GM12878 (cell line): ENCODE measurements around the gene ZNF668. TPM values are rescaled to one million over a fixed set of nuclear protein-coding genes. Genes with fewer than 3 reads are reported as not detected.

Experiments
- ATAC-seq: fragments of 200-7000 bp; cut with Tn5 transposase; 3 replicates; pipeline ENCODE4 v1.9.1; 2020; ENCODE audit warnings: mild to moderate bottlenecking, moderate library complexity
- BruUV-seq: library from RNA; stranded (reverse); fragments of 400-500 nt; replicated peaks from 2 replicates; lab custom pipeline; 2021; lab: Mats Ljungman, UMichigan
- CTCF ChIA-PET: fragments of 300-600 bp; sonication (Branson Sonifier 250); formaldehyde crosslinking; extraction: SDS; loops from one replicate; lab custom pipeline; 2021; ENCODE audit warnings: inconsistent platforms; lab: Yijun Ruan, JAX
- POLR2A ChIA-PET: fragments of 350-600 bp; formaldehyde crosslinking; extraction: SDS; loops from one replicate; lab custom pipeline; 2021; ENCODE audit warnings: inconsistent platforms; lab: Charles Lee
- RAD21 ChIA-PET: fragments of 300-600 bp; sonication (Branson Sonifier 250); formaldehyde crosslinking; loops from one replicate; lab custom pipeline; 2023; ENCODE audit warnings: antibody characterized with exemption; ENCODE audit not compliant: unreplicated experiment; lab: Charles Lee
- SMC1A ChIA-PET: fragments of 300-600 bp; sonication (Branson Sonifier 250); formaldehyde crosslinking; loops from one replicate; lab custom pipeline; 2023; ENCODE audit not compliant: unreplicated experiment, uncharacterized antibody; lab: Charles Lee
- DNase-seq: peaks from one replicate; pipeline ENCODE4 v3.0.0-alpha.2; 2011; ENCODE audit warnings: low read depth, low spot score
- FAIRE-seq: peaks from 3 replicates; lab custom pipeline; 2011; peaks lifted over from hg19 to GRCh38; lab: Jason Lieb, UNC
- H2AFZ ChIP-seq: 2 replicates; pipeline ENCODE4 v1.6.0; 2011; ENCODE audit warnings: low read depth, low read length, control low read depth; ENCODE audit not compliant: control insufficient read depth
- H3K27ac ChIP-seq: 2 replicates; pipeline ENCODE4 v1.5.1; 2011; ENCODE audit warnings: control low read depth; ENCODE audit not compliant: control insufficient read depth, insufficient read depth
- H3K27me3 ChIP-seq, 2 experiments: replicated peaks in 1 of 2; 2 replicates each; pipeline versions ENCODE4 v1.6.0 to v1.6.1; 2011; ENCODE audit warnings: low read length in 1 of 2; ENCODE audit not compliant: control insufficient read depth in 2 of 2, insufficient read depth in 2 of 2
- H3K36me3 ChIP-seq, 2 experiments: 2 replicates each; pipeline ENCODE4 v1.5.1; 2011; ENCODE audit warnings: low read length in 1 of 2; ENCODE audit not compliant: control insufficient read depth in 2 of 2, insufficient read depth in 2 of 2
- H3K4me1 ChIP-seq: 2 replicates; pipeline ENCODE4 v1.6.1; 2011; ENCODE audit warnings: mild to moderate bottlenecking, low read length, moderate library complexity, mixed read lengths; ENCODE audit not compliant: control insufficient read depth, insufficient read depth
- H3K4me2 ChIP-seq: 2 replicates; pipeline ENCODE4 v1.6.0; 2011; ENCODE audit warnings: control low read depth; ENCODE audit not compliant: control insufficient read depth, insufficient read depth
- H3K4me3 ChIP-seq: fragments of 200-600 bp; sonication (generic); 2 replicates; pipeline ENCODE4 v1.5.1; 2016
- H3K79me2 ChIP-seq: 2 replicates; pipeline ENCODE4 v1.6.0; 2011; ENCODE audit warnings: low read length; ENCODE audit not compliant: control insufficient read depth, insufficient read depth
- H3K9ac ChIP-seq: 2 replicates; pipeline ENCODE4 v1.8.0; 2011; ENCODE audit warnings: low read length, control low read depth, mixed read lengths; ENCODE audit not compliant: control insufficient read depth, insufficient read depth
- H3K9me3 ChIP-seq: replicated peaks from 3 replicates; pipeline ENCODE4 v1.5.1; 2011; ENCODE audit warnings: mild to moderate bottlenecking, low read length; ENCODE audit not compliant: control insufficient read depth, insufficient read depth
- H4K20me1 ChIP-seq: 2 replicates; pipeline ENCODE4 v1.6.0; 2011; ENCODE audit not compliant: control insufficient read depth, insufficient read depth
- ATF3 ChIP-seq: IDR thresholded peaks from 2 replicates; pipeline ENCODE4 v1.6.1; 2011; ENCODE audit warnings: low read depth, mild to moderate bottlenecking, low read length, moderate library complexity, borderline replicate concordance; ENCODE audit errors: extremely low read depth
- BCL3 ChIP-seq: IDR thresholded peaks from 2 replicates; pipeline ENCODE4 v1.6.1; 2011; ENCODE audit warnings: borderline replicate concordance, low read depth, mild to moderate bottlenecking, moderate library complexity, low read length; ENCODE audit not compliant: insufficient read depth, poor library complexity, severe bottlenecking
- CHD2 ChIP-seq: IDR thresholded peaks from 2 replicates; pipeline ENCODE4 v1.6.1; 2011; ENCODE audit warnings: low read depth, low read length, improper control_type of control experiment, borderline replicate concordance
- HDAC6 ChIP-seq: fragments of 200-600 bp; sonication (generic); IDR thresholded peaks from one replicate; pipeline ENCODE4 v1.8.0; 2017; ENCODE audit warnings: antibody characterized with exemption; ENCODE audit not compliant: unreplicated experiment
- HDGF ChIP-seq: fragments of 450-650 bp; IDR thresholded peaks from 2 replicates; pipeline ENCODE4 v1.6.1; 2016; ENCODE audit warnings: antibody characterized with exemption
- KDM1A ChIP-seq: fragments of 200-600 bp; sonication (generic); IDR thresholded peaks from 2 replicates; pipeline ENCODE4 v1.6.1; 2016; ENCODE audit warnings: borderline replicate concordance
- LARP7 ChIP-seq: fragments of 450-650 bp; IDR thresholded peaks from 2 replicates; pipeline ENCODE4 v1.6.1; 2017; ENCODE audit warnings: mild to moderate bottlenecking
- MEF2B ChIP-seq: fragments of 450-650 bp; IDR thresholded peaks from 2 replicates; pipeline ENCODE4 v1.6.1; 2018; ENCODE audit warnings: mild to moderate bottlenecking, moderate library complexity; ENCODE audit not compliant: partially characterized antibody, poor library complexity, severe bottlenecking
- MLLT1 ChIP-seq: fragments of 450-650 bp; IDR thresholded peaks from 2 replicates; pipeline ENCODE4 v1.6.1; 2016; ENCODE audit warnings: mild to moderate bottlenecking
- MYC ChIP-seq: IDR thresholded peaks from 2 replicates; pipeline ENCODE4 v1.6.1; 2011; ENCODE audit warnings: mild to moderate bottlenecking, low read length, moderate library complexity, inconsistent platforms; ENCODE audit not compliant: insufficient read depth, insufficient replicate concordance, insufficient read length, severe bottlenecking
- PML ChIP-seq: IDR thresholded peaks from 2 replicates; pipeline ENCODE4 v1.6.1; 2012; ENCODE audit warnings: low read length, inconsistent platforms
- RAD51 ChIP-seq: fragments of 450-650 bp; IDR thresholded peaks from 2 replicates; pipeline ENCODE4 v1.6.1; 2016; ENCODE audit warnings: moderate library complexity, mild to moderate bottlenecking, inconsistent platforms
- RUNX3 ChIP-seq: IDR thresholded peaks from 2 replicates; pipeline ENCODE4 v1.6.1; 2012; ENCODE audit warnings: low read length, inconsistent platforms
- SIX5 ChIP-seq: IDR thresholded peaks from 2 replicates; pipeline ENCODE4 v1.6.1; 2011; ENCODE audit warnings: mild to moderate bottlenecking, low read depth, low read length, moderate library complexity; ENCODE audit not compliant: severe bottlenecking
- SRF ChIP-seq, 2 experiments: IDR thresholded peaks; 2 replicates each; pipeline ENCODE4 v1.6.1; 2011; ENCODE audit warnings: low read depth in 2 of 2, low read length in 2 of 2, mild to moderate bottlenecking in 1 of 2, moderate library complexity in 1 of 2
- ZNF622 ChIP-seq: fragments of 450-650 bp; IDR thresholded peaks from 2 replicates; pipeline ENCODE4 v1.6.1; 2017; ENCODE audit warnings: mild to moderate bottlenecking, inconsistent platforms
- WGBS: methylation state at CpG from one replicate; pipeline ENCODE4 v1.1.6; 2016; ENCODE audit warnings: low lambda C conversion rate; ENCODE audit not compliant: insufficient replicate concordance, insufficient coverage; ENCODE audit errors: missing lambda C conversion rate; 5-methylcytosine and 5-hydroxymethylcytosine counted together
- in situ Hi-C: fragments of 300-500 bp; cut with MboI; formaldehyde crosslinking; loops from 9 replicates; pipeline ENCODE4 v1.14.3; 2018; ENCODE audit warnings: mixed read lengths
- intact Hi-C: fragments of 100-400 bp; cut with micrococcal nuclease; formaldehyde crosslinking; loops from one replicate; pipeline ENCODE4 v1.14.2; 2022; ENCODE audit not compliant: unreplicated experiment
- polyA plus RNA-seq, 11 experiments: library from polyadenylated mRNA; depleted of rRNA in 4 of 11; unstranded in 6 of 11; stranded (reverse) in 5 of 11; fragments of >200 nt; fragmentation: Nextera tagmentation in 4 of 11; fragmentation: Illumina TruSeq in 1 of 11; extraction: Ambion mirVana in 4 of 11; extraction: Trizol in 1 of 11; gene quantifications; 1 replicate in 1 of 11; 2 replicates in 10 of 11; pipeline versions ENCODE4 v1.2.1 to v1.2.3, GENCODE V29; 2011 to 2016; ENCODE audit warnings: inconsistent platforms in 2 of 11, missing spikeins in 2 of 11, low read depth in 1 of 11
- total RNA-seq, 4 experiments: library from RNA; depleted of rRNA in 3 of 4; stranded (reverse); fragments of >200 nt in 3 of 4; fragmentation: Illumina TruSeq in 1 of 4; extraction: Trizol in 1 of 4; gene quantifications; 2 replicates each; pipeline versions ENCODE4 v1.2.1 to v1.2.3, GENCODE V29; 2013 to 2021

Gene ZNF668
- total and polyA plus RNA-seq, 10 of the 15 experiments (the other 5 are each of a cell fraction or from before 2014, with no cell fraction given): 0.05 to 20.7 (median 10.0) TPM; not detected in 1

- TF ChIP-seq RAD51: no peak
- no peak for TF ChIP-seq ATF3
- no peak for TF ChIP-seq MEF2B
- TF ChIP-seq RUNX3: no peak
These were observed 21.9 kb downstream of the ZNF668 start (continued) for GRCh38 chr16:31052114-31052513.

- intact Hi-C loops: no loop called here
- FAIRE-seq: no peak
- in situ Hi-C loops: no loop called here
- no TSS peak for BruUV-seq
- no peak for TF ChIP-seq PML
- no peak for TF ChIP-seq HDAC6
- TF ChIP-seq CHD2: no peak
- TF ChIP-seq ZNF622: no peak
- TF ChIP-seq SIX5: no peak
- TF ChIP-seq HDGF: no peak
- TF ChIP-seq SRF (IDR thresholded peaks at IDR 0.05; ENCODE audit: low read depth in 2 of 2, low read length in 2 of 2): no peak
- no peak for TF ChIP-seq ATF3
- TF ChIP-seq MLLT1: no peak
- TF ChIP-seq BCL3: no peak
- no peak for TF ChIP-seq MYC
- TF ChIP-seq LARP7: no peak
- TF ChIP-seq KDM1A: no peak
- TF ChIP-seq, all 136 proteins: peak for 0
- WGBS: 58% methylated on average over 9 of the region's 10 CpGs
- Histone ChIP-seq H3K79me2 (no peaks in the 10 kb centered on the region), H3K4me2 (no peak overlapping the region), H3K4me3 (no peak overlapping the region), H3K27me3 (no peaks in the 10 kb centered on the region), H3K36me3 (no peaks in the 10 kb centered on the region), H3K9ac (no peak overlapping the region), H3K27ac (no peak overlapping the region), H3K9me3 (no peaks in the 10 kb centered on the region), H4K20me1 (no peaks in the 10 kb centered on the region), H2AFZ (no peak overlapping the region), H3K4me1 (no peaks in the 10 kb centered on the region)
- no peak for DNase-seq
- ChIA-PET POLR2A (interaction anchor here (0.6 to 1.5 kb wide), 3 partner anchors 15 to 101 kb away, joined by 3 to 4 read pairs (median 4); no protein-coding TSS in a partner anchor), RAD21 (interaction anchor here (0.6 kb wide), 1 partner anchor 106 kb away, joined by 3 read pairs; no protein-coding TSS in a partner anchor), SMC1A (interaction anchor here (0.6 kb wide), 1 partner anchor 25 kb away, joined by 3 read pairs; no protein-coding TSS in a partner anchor), CTCF (interaction anchor here (1.0 kb wide), 2 partner anchors 66 to 108 kb away, joined by 3 read pairs; partner anchors contain the start of gene HSD3B7)
- no peak for ATAC-seq
These were observed 23.6 kb downstream of the ZNF668 start for GRCh38 chr16:31050280-31051030.
